ENCODE measurements around the gene RAB4A. TPM values are rescaled to one million over a fixed set of nuclear protein-coding genes. Genes with fewer than 3 reads are reported as not detected.

Gene RAB4A, protein sequence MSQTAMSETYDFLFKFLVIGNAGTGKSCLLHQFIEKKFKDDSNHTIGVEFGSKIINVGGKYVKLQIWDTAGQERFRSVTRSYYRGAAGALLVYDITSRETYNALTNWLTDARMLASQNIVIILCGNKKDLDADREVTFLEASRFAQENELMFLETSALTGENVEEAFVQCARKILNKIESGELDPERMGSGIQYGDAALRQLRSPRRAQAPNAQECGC
- total RNA-seq, result 10 to 100 TPM; 44.9 to 73.6 (median 60.2) TPM

DNA sequence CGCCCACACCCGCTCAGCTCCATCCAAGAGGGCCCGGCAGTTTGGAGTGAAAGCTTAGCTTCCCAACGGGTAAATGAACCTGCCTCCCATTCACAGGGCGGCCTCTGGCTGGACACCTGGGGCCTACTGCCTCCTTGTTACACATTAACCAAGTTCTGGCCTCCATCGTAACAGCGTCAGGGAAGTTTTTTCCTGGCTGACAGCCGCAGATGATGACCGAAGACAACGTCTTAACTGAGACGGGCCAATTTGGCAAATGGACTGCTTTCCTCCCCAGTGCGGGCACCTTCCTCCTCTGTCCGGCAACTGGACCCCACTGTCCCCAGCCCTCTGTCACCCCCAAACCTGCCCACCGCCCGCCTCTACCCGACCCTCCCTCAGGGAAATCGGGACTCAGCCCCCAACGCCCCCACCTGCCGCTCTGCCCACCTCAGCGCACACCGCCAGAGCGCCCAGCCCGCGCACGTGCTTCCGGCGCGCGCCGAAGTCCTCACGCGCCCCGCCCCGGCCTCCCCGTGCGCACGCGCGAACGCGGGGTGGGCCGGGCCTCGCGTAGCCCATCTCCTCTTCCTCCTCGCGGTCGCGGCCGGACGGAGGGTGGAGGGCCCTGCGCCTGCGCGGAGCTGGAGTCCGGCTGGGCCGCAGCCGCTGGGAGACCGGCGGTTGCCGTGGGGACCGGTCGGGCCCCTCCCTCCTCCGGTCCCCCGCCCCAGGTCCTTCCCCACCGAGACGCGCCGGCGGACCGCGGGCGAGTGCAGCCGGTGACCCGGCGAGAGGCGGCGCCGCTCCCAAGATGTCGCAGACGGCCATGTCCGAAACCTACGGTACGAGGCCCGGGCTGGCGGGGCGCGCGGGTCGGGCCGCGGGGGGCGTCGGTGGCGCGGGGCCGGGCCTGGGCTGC, at the start of gene RAB4A:
TSS of gene RAB4A (plus strand) at position 565 of the 901 bp plus-strand sequence. CDS start at position 794, 229 bp downstream.
- DNase-seq, result peak; percentile 83 to 84
- WGBS, 2 donors, result 47 to 53% methylated on average over 23 of the region's 95 CpGs
- Histone ChIP-seq H3K4me3 (replicated peaks in 1 of 3) (peak within 1 kb of the TSS; percentile 2 to 58 (median 57)), H3K36me3 (no peaks in the 10 kb centered on the region), H3K9me3 (no peaks in the 10 kb centered on the region), H3K27ac (peak within 1 kb of the TSS; percentile 82 to 87 (median 83)), H3K4me1 (peaks cover 46 to 58% of the 10 kb centered on the region in 2 donors), H3K27me3 (no peaks in the 10 kb centered on the region)
- peak; percentile 13 to 82 for TF ChIP-seq POLR2A (IDR thresholded peaks at IDR 0.05)
- TF ChIP-seq, protein P1, sequence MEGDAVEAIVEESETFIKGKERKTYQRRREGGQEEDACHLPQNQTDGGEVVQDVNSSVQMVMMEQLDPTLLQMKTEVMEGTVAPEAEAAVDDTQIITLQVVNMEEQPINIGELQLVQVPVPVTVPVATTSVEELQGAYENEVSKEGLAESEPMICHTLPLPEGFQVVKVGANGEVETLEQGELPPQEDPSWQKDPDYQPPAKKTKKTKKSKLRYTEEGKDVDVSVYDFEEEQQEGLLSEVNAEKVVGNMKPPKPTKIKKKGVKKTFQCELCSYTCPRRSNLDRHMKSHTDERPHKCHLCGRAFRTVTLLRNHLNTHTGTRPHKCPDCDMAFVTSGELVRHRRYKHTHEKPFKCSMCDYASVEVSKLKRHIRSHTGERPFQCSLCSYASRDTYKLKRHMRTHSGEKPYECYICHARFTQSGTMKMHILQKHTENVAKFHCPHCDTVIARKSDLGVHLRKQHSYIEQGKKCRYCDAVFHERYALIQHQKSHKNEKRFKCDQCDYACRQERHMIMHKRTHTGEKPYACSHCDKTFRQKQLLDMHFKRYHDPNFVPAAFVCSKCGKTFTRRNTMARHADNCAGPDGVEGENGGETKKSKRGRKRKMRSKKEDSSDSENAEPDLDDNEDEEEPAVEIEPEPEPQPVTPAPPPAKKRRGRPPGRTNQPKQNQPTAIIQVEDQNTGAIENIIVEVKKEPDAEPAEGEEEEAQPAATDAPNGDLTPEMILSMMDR (IDR thresholded peaks at IDR 0.05), result no peak
- intact Hi-C loops (cut with DNase I), result loop anchor here (10.0 kb wide), 1 partner anchor 64 kb away; no protein-coding TSS in a partner anchor

DNA sequence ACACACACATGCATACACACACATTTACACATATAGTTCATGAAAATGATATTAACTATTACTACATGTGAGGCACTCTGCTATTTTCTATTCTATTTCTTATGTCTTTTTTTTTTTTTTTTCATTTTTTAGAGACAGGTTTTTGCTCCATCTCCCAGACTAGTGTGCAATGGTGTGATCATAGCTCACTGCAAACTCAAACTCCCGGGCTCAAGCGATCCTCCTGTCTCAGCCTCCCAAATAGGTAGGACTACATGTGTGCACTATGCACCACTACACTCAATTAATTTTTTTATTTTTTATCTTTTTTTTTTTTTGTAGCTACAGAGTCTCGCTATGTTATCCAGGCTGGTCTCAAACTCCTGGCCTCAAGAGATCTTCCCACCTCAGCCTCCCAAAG, 48.8 kb upstream of the RAB4A start:
- DNase-seq, result no peak
- Histone ChIP-seq H3K36me3 (no peaks in the 10 kb centered on the region), H3K4me1 (peaks cover 26 to 38% of the 10 kb centered on the region in 2 donors), H3K27me3 (no peaks in the 10 kb centered on the region), H3K27ac (peak overlapping the region; percentile 66 to 74 (median 73)), H3K9me3 (no peaks in the 10 kb centered on the region), H3K4me3 (replicated peaks in 1 of 3) (no peak overlapping the region)
- intact Hi-C loops (cut with DNase I), result loop anchor here (10.0 kb wide), 1 partner anchor 487 kb away; the partner anchor contains the start of gene RHOU
- WGBS, 2 donors, result 94 to 97% methylated on average over 3 of the region's 3 CpGs
- TF ChIP-seq POLR2A (IDR thresholded peaks at IDR 0.05), result no peak
- TF ChIP-seq, protein P1 (IDR thresholded peaks at IDR 0.05), result no peak

DNA sequence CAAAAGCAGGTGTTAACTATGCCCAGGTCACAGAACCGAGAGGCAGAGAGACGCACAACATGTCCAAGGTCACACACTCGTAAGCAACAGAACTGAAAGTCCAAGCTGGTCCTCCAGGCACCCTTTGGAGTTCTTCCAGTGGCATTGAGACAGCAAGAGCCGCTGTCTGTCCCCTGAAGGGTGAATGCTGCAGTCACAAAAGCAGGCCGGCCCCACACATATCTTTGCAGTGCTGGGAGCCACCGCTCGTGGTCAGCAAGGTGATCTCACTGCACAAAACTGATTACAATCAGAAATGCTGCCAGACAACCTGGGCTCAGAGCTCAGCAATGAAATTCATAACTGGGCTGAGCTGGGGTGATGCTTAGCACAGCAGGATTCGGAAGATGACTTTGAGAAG, 47.4 kb upstream of the RAB4A start:
- WGBS, 2 donors, result 58 to 60% methylated on average over 8 of the region's 8 CpGs
- Histone ChIP-seq H3K27ac (peak overlapping the region; percentile 66 to 74 (median 73)), H3K27me3 (no peaks in the 10 kb centered on the region), H3K36me3 (no peaks in the 10 kb centered on the region), H3K4me3 (replicated peaks in 1 of 3) (no peak overlapping the region), H3K4me1 (peaks cover 26 to 41% of the 10 kb centered on the region in 2 donors), H3K9me3 (no peaks in the 10 kb centered on the region)
- intact Hi-C loops (cut with DNase I), result loop anchor here (10.0 kb wide), 1 partner anchor 489 kb away; the partner anchor contains the start of gene RHOU
- peak in 1 of 2 donors; percentile 20 for TF ChIP-seq POLR2A (IDR thresholded peaks at IDR 0.05)
- TF ChIP-seq, protein P1 (IDR thresholded peaks at IDR 0.05), result no peak
- peak; percentile 72 to 77 for DNase-seq

DNA sequence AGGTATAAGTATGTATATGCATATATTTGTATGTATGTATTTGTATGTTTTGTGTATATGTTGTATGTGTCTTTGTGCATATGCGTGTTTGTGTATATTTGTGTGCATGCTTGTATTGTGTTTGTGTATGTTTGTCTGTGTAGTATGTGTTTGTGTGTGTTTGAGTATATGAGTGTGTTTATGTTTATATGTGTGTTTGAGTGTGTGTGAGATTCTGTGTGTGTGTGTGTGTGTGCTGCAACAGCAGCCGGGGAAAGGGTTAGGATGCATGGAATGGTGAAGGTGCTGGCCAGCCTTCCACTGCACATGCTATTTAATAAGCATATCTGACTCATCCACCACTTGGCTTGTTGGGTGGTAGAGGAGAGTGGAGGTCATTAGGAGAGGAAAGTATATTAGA, 46.6 kb upstream of the RAB4A start:
- intact Hi-C loops (cut with DNase I), result loop anchor here (10.0 kb wide), 1 partner anchor 490 kb away; the partner anchor contains the start of gene RHOU
- no peak for DNase-seq
- Histone ChIP-seq H3K4me1 (peaks cover 33 to 48% of the 10 kb centered on the region in 2 donors), H3K27ac (peak overlapping the region in 1 of 3 donors; percentile 73), H3K27me3 (no peaks in the 10 kb centered on the region), H3K9me3 (no peaks in the 10 kb centered on the region), H3K4me3 (replicated peaks in 1 of 3) (no peak overlapping the region), H3K36me3 (no peaks in the 10 kb centered on the region)
- TF ChIP-seq, protein P1 (IDR thresholded peaks at IDR 0.05), result no peak
- TF ChIP-seq POLR2A (IDR thresholded peaks at IDR 0.05), result no peak
- WGBS, 2 donors, result 86 to 89% methylated on average over 2 of the region's 2 CpGs

Data from thyroid gland (tissue), 4 donors.